Endothelial cell of umbilical vein (primary cell): Measurements from ENCODE around the gene OR10H3. TPM values are rescaled to one million over a fixed set of nuclear protein-coding genes. Genes with fewer than 3 reads are reported as not detected.

Experiments used
- BruUV-seq: library from RNA; stranded (reverse); fragments of 400-500 nt; replicated peaks from 2 replicates; lab custom pipeline; 2021; lab: Mats Ljungman, UMichigan
- CTCF ChIA-PET: fragments of 300-600, 350-600 bp; sonication (Branson Sonifier 250); formaldehyde crosslinking; loops from one replicate; lab custom pipeline; 2021; ENCODE audit warnings: antibody characterized with exemption, inconsistent platforms; lab: Charles Lee
- POLR2A ChIA-PET: fragments of 300-600, 350-600 bp; sonication (Branson Sonifier 250); formaldehyde crosslinking; loops from one replicate; lab custom pipeline; 2021; ENCODE audit warnings: antibody characterized with exemption, inconsistent platforms; lab: Charles Lee
- DNase-seq: peaks from one replicate; pipeline ENCODE4 v3.0.0-alpha.2; 2011; ENCODE audit warnings: low read depth, low spot score
- FAIRE-seq: peaks from 2 replicates; lab custom pipeline; 2011; peaks lifted over from hg19 to GRCh38; lab: Jason Lieb, UNC
- H2AFZ ChIP-seq: 2 replicates; pipeline ENCODE4 v1.6.0; 2012; ENCODE audit warnings: low read depth, low read length, control low read depth, inconsistent platforms
- H3K27ac ChIP-seq: 2 replicates; pipeline ENCODE4 v1.5.1; 2011; ENCODE audit warnings: low read depth, mild to moderate bottlenecking, control low read depth, low read length, moderate library complexity; ENCODE audit not compliant: insufficient read depth
- H3K27me3 ChIP-seq, 2 experiments: 2 replicates each; pipeline versions ENCODE4 v1.6.0 to v1.6.1; 2011; ENCODE audit warnings: low read length in 2 of 2, mixed read lengths in 1 of 2; ENCODE audit not compliant: control insufficient read depth in 2 of 2, insufficient read depth in 2 of 2
- H3K36me3 ChIP-seq, 2 experiments: 2 replicates in 1 of 2; 3 replicates in 1 of 2; pipeline ENCODE4 v1.5.1; 2011; ENCODE audit warnings: low read length in 2 of 2, mild to moderate bottlenecking in 1 of 2, moderate library complexity in 1 of 2; ENCODE audit not compliant: control insufficient read depth in 2 of 2, insufficient read depth in 2 of 2; ENCODE audit errors: extremely low read depth in 1 of 2
- H3K4me1 ChIP-seq: 3 replicates; pipeline ENCODE4 v1.5.1; 2011; ENCODE audit warnings: mild to moderate bottlenecking, low read length; ENCODE audit not compliant: control insufficient read depth, insufficient read depth; ENCODE audit errors: extremely low read depth
- H3K4me2 ChIP-seq: 2 replicates; pipeline ENCODE4 v1.6.1; 2011; ENCODE audit warnings: low read length, control low read depth, mixed read lengths; ENCODE audit not compliant: insufficient read depth
- H3K4me3 ChIP-seq, 3 experiments: fragments of 200-600 bp in 1 of 3; sonication (generic), shearing (Covaris generic) in 1 of 3; replicated peaks in 1 of 3; 2 replicates each; pipeline ENCODE4 v1.5.1; 2011 to 2016; ENCODE audit warnings: control low read depth in 3 of 3, low read length in 3 of 3, mild to moderate bottlenecking in 2 of 3, inconsistent platforms in 1 of 3, low read depth in 1 of 3, moderate library complexity in 1 of 3; ENCODE audit not compliant: insufficient read depth in 1 of 3
- H3K79me2 ChIP-seq: 2 replicates; pipeline ENCODE4 v1.6.0; 2012; ENCODE audit warnings: low read length, inconsistent platforms; ENCODE audit not compliant: control insufficient read depth, insufficient read depth
- H3K9ac ChIP-seq: replicated peaks from 2 replicates; pipeline ENCODE3; 2011; ENCODE audit warnings: low read length, control low read depth; ENCODE audit not compliant: insufficient read depth; ENCODE audit errors: extremely low read depth
- H3K9me1 ChIP-seq: replicated peaks from 3 replicates; pipeline ENCODE4 v1.6.0; 2011; ENCODE audit warnings: mild to moderate bottlenecking, low read length; ENCODE audit not compliant: control insufficient read depth, insufficient read depth; ENCODE audit errors: extremely low read depth
- H3K9me3 ChIP-seq: replicated peaks from 2 replicates; pipeline ENCODE4 v1.5.1; 2012; ENCODE audit warnings: low read length, inconsistent platforms; ENCODE audit not compliant: control insufficient read depth, insufficient read depth
- H4K20me1 ChIP-seq: replicated peaks from 2 replicates; pipeline ENCODE3; 2011; ENCODE audit warnings: mild to moderate bottlenecking, low read length; ENCODE audit not compliant: control insufficient read depth, insufficient read depth; ENCODE audit errors: extremely low read depth
- EZH2 ChIP-seq: IDR thresholded peaks from 2 replicates; pipeline ENCODE4 v1.6.1; 2012; ENCODE audit warnings: borderline replicate concordance, low read depth, mild to moderate bottlenecking, moderate library complexity, low read length, inconsistent platforms; ENCODE audit not compliant: severe bottlenecking
- FOS ChIP-seq: IDR thresholded peaks from 2 replicates; pipeline ENCODE4 v1.6.1; 2011; ENCODE audit warnings: mild to moderate bottlenecking, low read length, moderate library complexity, borderline replicate concordance; ENCODE audit not compliant: insufficient read depth
- GATA2 ChIP-seq: IDR thresholded peaks from 2 replicates; pipeline ENCODE4 v1.7.0; 2011; ENCODE audit warnings: low read depth, mild to moderate bottlenecking, moderate library complexity, mixed read lengths, low read length; ENCODE audit not compliant: insufficient read length, insufficient read depth
- JUN ChIP-seq: IDR thresholded peaks from 2 replicates; pipeline ENCODE4 v1.6.1; 2011; ENCODE audit warnings: borderline replicate concordance, low read depth; ENCODE audit not compliant: insufficient read length, insufficient read depth
- MYC ChIP-seq: IDR thresholded peaks from one replicate; pipeline ENCODE4 v1.6.1; 2011; ENCODE audit warnings: mild to moderate bottlenecking, low read depth, low read length
- POLR2A ChIP-seq: IDR thresholded peaks from 2 replicates; pipeline ENCODE4 v1.6.1; 2012; ENCODE audit warnings: low read depth, mild to moderate bottlenecking, control low read depth, low read length
- POLR2AphosphoS5 ChIP-seq: IDR thresholded peaks from 2 replicates; pipeline ENCODE4 v1.6.1; 2012; ENCODE audit warnings: low read depth, mild to moderate bottlenecking, control low read depth, low read length, moderate library complexity; ENCODE audit not compliant: insufficient read depth
- dilution Hi-C: fragments of 300-500 bp; cut with MboI; formaldehyde crosslinking; loops from one replicate; pipeline ENCODE4 v1.15.0; 2019; ENCODE audit warnings: low sequenced_read_pairs; ENCODE audit not compliant: extremely low pct_ligation_motif_present
- intact Hi-C: fragments of 100-400 bp; cut with micrococcal nuclease; formaldehyde crosslinking; loops from one replicate; pipeline ENCODE4 v1.10.0; 2022
- polyA plus RNA-seq, 4 experiments: library from polyadenylated mRNA; depleted of rRNA in 3 of 4; stranded (reverse) in 3 of 4; unstranded in 1 of 4; fragments of >200 nt; gene quantifications; 2 replicates each; pipeline versions ENCODE4 v1.2.1 to v1.2.3, GENCODE V29; 2011 to 2012; ENCODE audit warnings: missing spikeins in 1 of 4
- total RNA-seq: library from RNA; stranded (reverse); gene quantifications from 2 replicates; pipeline ENCODE4 v1.2.3, GENCODE V29; 2021
- TF ChIP-seq, protein P1 (sequence below), 2 donors: IDR thresholded peaks; 1 replicate in 1 of 2; 2 replicates in 1 of 2; pipeline ENCODE4 v1.5.1; 2011; ENCODE audit warnings: low read length in 2 of 2, mild to moderate bottlenecking in 2 of 2, moderate library complexity in 2 of 2, control low read depth in 1 of 2, inconsistent platforms in 1 of 2, low read depth in 1 of 2; ENCODE audit not compliant: insufficient read depth in 1 of 2; ENCODE audit errors: extremely low read depth in 1 of 2
- TF ChIP-seq, protein P2 (sequence below): IDR thresholded peaks from 2 replicates; pipeline ENCODE4 v1.6.1; 2011; ENCODE audit not compliant: insufficient read depth, insufficient read length

Gene OR10H3
- total and polyA plus RNA-seq, 2 donors (not counting 3 experiments of a cell fraction or from before 2014, with no cell fraction given) = not detected

DNA sequence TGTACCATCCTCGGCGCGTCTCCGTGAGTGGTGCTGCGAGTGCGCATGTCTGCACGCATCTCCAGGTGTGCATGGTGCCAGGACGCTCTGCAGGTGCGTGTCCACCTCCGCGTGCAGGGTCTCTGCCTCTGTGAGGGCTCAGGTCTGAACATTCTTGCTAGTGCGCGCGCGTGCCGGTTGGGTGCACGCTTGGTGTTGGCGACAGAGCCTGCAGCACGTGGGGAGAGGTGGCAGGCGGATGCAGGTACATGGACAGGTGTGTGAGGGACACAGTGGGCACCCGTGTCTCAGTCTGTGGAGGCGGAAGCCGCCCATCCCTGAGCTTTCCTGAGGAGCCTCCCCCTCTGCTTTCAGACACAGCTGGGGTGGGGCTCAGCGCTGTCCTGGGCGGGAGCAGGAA lies 14.8 kb upstream of the OR10H3 start:
- Histone ChIP-seq H3K27ac (no peak overlapping the region), H3K9ac (no peak overlapping the region), H3K79me2 (no peaks in the 10 kb centered on the region), H3K27me3 (no peaks in the 10 kb centered on the region), H4K20me1 (no peaks in the 10 kb centered on the region), H3K4me1 (no peaks in the 10 kb centered on the region), H2AFZ (no peak overlapping the region), H3K36me3 (no peaks in the 10 kb centered on the region), H3K4me3 (no peak overlapping the region), H3K4me2 (no peak overlapping the region), H3K9me3 (peaks cover 1% of the 10 kb centered on the region), H3K9me1 (no peaks in the 10 kb centered on the region)
- FAIRE-seq (no peak), DNase-seq (no peak)
- dilution Hi-C loops (no loop called here), intact Hi-C loops (no loop called here)
- CTCF ChIA-PET = no interaction called here
- BruUV-seq = no TSS peak
- TF ChIP-seq, protein P1, sequence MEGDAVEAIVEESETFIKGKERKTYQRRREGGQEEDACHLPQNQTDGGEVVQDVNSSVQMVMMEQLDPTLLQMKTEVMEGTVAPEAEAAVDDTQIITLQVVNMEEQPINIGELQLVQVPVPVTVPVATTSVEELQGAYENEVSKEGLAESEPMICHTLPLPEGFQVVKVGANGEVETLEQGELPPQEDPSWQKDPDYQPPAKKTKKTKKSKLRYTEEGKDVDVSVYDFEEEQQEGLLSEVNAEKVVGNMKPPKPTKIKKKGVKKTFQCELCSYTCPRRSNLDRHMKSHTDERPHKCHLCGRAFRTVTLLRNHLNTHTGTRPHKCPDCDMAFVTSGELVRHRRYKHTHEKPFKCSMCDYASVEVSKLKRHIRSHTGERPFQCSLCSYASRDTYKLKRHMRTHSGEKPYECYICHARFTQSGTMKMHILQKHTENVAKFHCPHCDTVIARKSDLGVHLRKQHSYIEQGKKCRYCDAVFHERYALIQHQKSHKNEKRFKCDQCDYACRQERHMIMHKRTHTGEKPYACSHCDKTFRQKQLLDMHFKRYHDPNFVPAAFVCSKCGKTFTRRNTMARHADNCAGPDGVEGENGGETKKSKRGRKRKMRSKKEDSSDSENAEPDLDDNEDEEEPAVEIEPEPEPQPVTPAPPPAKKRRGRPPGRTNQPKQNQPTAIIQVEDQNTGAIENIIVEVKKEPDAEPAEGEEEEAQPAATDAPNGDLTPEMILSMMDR (IDR thresholded peaks at IDR 0.05; ENCODE audit: extremely low read depth in 1 of 2, insufficient read depth in 1 of 2, low read depth in 1 of 2, low read length in 2 of 2) = no peak
- TF ChIP-seq FOS (no peak), POLR2AphosphoS5 (no peak), MYC (no peak), GATA2 (no peak), EZH2 (no peak), POLR2A (no peak), JUN (no peak)
- TF ChIP-seq, protein P2, sequence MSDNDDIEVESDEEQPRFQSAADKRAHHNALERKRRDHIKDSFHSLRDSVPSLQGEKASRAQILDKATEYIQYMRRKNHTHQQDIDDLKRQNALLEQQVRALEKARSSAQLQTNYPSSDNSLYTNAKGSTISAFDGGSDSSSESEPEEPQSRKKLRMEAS = no peak
- POLR2A ChIA-PET = no interaction called here
